COLO829 (cell line): Measurements from ENCODE around the gene APP.
A peak's percentile ranks its signal among the peaks of the same experiment; 100 is the strongest.

Experiments used
- DNase-seq: peaks from one replicate; pipeline ENCODE4 v3.0.0; 2012; ENCODE audit warnings: low spot score

Gene APP

DNA sequence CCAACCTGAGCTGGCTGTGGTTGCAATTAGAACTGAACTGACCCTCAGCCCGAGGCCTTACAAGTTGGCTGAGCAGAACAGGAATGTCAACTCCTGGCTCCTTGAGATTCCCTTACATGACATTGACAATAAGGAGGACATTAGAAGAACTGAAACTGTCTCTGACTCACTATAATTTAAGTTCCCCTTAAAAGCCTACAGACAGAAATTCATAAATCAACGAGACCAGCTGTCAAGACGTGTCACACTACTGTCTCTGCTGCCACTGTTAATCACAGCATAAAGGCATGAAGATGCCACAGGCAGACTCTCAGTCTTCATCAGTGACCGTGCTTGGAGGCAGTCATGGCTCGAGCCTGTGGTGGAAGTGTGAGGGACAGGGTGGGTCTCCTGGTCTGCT lies 267.0 kb downstream of the APP start:
- DNase-seq: no peak

DNA sequence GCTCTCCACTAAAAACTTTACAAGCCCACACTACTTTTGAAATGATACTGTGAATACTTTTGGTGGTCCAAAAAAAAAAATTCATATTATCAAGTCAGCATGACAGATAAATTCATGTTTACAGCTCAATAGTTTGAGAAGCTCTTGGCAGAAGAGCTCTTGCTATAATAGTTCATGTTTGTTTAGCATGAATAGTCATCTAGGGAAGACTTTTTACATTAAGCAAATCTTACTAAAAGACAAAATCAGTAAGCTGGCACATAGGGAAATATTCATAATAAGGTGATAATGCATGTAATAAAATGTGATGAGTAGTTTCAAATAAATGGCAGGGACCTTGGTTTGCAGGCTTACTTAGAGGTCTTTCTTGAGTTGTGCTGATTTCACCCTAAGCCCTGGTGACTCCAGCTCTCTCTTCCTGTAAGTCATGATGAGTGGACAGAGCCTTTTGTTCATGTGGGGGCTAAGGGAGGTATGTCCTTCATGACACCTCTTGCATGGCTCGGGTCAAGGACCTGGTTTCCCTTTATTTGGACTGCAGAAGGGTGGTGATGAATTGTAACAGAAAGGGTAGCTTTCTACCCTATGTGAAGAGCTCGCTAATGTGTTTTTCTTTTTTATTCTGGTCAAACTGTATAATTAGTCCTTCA lies 269.1 kb downstream of the APP start:
- no peak for DNase-seq

DNA sequence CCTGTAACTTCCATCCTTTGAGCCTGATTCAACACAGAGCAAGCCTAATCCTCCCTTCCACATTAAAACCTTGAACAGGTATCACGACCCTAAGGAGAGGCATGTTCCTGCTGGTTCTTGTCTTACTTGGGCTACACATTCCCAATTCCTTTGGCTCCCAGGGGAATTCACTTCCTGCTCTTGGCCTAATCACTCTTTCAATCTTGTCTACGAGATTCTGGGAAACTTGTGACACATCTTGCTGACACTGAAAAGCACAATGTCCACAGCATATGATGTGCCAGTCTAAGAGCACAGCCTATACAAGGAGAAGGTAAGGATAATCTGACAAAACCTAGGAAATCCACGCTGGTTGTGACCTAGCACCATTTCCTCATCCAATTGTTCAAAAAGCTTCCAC lies 271.9 kb downstream of the APP start:
- DNase-seq: no peak

- DNase-seq: no peak
Measured at GRCh38 chr21:25897383-25897782, 273.2 kb downstream of the APP start.

DNA sequence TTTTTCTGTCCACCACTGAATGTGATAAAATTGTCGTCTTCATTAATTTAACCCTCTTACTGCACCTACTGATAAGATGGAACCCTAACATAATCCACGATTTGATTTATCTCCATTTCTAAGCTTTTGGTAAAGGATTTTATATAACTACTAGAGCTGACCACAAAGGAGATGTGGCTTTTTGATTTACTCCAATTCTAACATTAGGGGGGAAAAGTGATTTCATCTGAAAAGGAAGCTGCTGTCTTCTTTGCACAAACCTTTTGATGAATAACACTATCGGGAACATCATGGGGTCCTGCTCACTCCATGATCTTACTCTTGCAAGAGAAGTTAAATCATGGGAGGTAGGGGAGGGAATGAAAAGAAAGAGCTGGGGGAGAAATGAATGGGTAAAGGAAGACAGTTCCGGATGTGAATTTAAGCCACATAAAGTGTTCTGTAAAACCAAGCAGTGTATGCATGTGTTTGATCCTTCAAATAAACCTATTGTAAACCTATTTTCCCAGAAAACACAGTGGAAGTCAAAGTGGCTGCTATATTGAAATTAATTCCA lies 274.0 kb downstream of the APP start:
- no peak for DNase-seq

GRCh38 chr21:25895565-25896205 lies 274.9 kb downstream of the APP start:
- peak; percentile 42 for DNase-seq

- DNase-seq: no peak
Measured at GRCh38 chr21:25893191-25893590, 277.4 kb downstream of the APP start.

DNA sequence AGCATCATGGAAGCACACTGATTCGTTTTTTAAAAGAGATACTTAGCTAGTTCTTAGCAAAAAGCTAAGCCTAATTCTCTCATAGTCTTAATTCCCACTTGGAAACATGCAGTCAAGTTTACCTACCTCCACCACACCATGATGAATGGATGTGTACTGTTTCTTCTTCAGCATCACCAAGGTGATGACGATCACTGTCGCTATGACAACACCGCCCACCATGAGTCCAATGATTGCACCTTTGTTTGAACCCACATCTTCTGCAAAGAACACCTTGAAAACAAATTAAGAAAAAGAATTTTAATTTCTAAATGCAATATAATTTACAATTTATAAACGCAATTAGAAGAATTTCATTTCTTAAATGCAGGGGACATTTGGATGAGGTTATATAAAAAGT lies 279.0 kb downstream of the APP start:
- no peak for DNase-seq

GRCh38 chr21:25890001-25890400 lies 280.6 kb downstream of the APP start:
- DNase-seq: no peak

DNA sequence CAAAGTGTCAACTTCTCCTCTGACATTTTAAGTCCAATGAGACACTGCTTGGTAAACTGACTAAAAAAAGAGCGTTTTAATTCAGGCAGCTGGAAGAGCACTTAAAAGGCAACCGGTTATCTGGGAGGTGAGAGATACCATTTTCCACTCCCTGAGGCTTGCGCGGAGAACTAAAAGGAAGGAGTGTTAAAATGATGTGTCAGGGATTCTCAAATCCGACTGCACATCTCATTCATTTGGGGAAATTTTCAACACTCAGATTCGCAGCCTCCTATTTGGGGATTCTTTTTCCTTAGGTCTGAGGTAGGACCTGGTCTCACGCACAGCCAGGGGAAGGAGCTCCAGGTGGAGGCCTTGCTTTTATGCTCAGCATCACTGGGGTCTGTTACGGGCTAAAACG lies 281.9 kb downstream of the APP start:
- DNase-seq: no peak

GRCh38 chr21:25887646-25888306 lies 282.8 kb downstream of the APP start:
- no peak for DNase-seq

DNA sequence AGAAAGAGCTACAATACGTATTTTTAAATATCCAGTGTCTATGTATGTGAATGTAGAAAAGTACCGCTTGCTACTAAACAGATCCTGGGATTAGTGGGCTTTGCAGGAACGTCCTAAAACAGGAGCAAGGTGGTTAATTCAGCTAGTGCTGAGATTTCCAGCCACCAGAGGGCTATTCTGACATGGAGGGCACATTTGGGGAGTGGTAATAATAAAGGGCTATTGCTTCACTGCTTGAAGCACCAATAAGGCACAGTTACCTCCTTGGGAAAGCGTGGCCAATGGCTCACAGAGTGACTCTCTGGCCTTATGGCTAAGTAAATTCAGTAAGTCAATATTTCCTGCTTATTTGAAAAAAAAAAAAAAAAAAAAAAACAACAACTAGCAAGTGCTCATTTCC lies 283.4 kb downstream of the APP start:
- no peak for DNase-seq

- DNase-seq: peak; percentile 54
Measured at GRCh38 chr21:25885880-25886279, 284.7 kb downstream of the APP start.

GRCh38 chr21:25885405-25885804 lies 285.2 kb downstream of the APP start:
- DNase-seq: no peak

- no peak for DNase-seq
Measured at GRCh38 chr21:25884311-25884710, 286.3 kb downstream of the APP start.

DNA sequence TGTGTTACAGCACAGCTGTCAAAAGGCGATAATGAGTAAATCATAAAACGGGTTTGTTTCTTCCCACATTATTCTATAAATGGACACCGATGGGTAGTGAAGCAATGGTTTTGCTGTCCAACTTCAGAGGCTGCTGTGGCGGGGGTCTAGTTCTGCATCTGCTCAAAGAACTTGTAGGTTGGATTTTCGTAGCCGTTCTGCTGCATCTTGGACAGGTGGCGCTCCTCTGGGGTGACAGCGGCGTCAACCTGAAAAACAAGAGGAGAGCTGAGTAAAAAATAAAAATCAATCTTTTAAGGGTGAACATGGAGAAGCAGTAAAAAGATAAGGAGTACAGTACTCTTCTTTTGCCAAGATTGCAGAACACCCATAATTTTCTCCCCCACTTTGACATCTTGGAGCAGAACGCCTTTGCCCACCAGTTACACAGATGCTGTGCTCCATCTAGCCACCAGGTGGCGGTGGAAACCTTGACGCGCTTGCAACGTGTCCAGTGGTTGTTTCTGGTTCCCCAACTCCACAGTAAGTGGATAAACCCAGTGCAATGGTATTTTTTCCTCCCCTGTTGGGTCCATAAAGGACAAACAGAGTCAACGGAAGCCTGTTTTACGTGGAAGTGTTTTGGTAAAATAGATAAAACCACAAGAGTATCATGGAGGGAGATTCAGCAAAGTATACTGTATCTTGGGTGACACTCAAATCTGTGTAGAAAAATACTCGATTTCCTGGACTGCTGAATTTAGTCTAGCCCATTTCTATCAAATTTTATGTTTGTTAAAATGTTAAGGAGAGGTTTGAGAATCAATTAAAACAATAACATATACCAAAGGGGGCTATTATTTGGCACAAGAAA lies 288.8 kb downstream of the APP start:
- peak; percentile 64 for DNase-seq

- no peak for DNase-seq
Measured at GRCh38 chr21:25879203-25879602, 291.4 kb downstream of the APP start.

DNA sequence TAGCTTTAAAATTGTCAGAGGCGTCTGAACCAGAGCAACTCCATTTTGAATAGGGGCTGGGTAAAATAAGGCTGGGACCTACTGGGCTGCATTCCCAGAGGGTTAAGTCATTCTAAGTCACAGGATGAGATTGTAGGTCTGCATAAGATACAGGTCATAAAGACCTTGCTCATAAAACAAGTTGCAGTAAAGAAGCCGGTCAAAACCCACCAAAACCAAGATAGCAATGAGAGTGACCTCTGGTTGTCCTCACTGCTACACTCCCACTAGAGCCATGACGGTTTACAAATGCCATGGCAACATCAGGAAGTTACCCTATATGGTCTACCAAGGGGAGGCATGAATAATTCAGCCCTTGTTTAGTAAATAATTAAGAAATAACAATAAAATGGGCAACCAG lies 292.2 kb downstream of the APP start:
- no peak for DNase-seq

- no peak for DNase-seq
Measured at GRCh38 chr21:25872271-25872670, 298.3 kb downstream of the APP start.

DNA sequence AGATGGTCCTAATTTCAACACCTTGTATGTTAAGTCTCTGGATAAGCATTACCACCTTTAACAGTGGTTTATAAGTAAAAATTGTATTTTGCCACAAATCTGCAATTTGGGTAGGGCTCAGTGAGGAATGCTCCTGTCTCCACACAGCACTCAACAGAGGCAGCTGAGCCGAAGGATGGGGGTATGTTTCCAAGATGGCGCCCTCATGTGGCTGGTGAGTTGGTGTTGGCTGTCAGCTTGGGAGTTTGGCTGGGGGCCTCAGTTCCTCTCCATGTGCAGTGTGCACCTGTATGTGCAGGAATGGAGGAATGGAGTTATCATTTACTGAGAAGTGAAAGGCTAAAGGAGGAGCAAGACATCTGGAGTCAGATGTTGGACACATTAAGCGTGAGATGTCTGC lies 299.0 kb downstream of the APP start:
- DNase-seq: no peak

DNA sequence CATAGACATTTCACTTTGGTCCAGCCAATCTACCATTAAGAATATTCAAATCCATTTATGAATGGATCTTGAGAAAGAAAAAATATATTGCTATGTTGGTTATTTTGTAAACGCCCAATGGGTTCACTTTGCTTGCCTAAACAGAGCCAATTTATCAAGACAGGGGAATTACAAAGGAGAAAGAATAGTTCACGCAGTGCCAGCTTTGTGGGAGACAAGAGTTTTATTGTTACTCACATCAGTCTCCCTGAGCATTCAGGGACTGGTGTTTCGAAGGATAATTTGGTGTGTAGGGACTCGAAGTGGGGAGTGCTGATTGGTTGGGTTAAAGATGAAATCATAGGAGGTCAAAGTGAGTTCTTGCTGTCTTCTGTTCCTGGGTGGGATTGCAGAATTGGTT lies 300.5 kb downstream of the APP start:
- DNase-seq: no peak

GRCh38 chr21:25867061-25867460 lies 303.5 kb downstream of the APP start:
- DNase-seq: no peak
